Activated CD8-positive, alpha-beta T cell treated with anti-CD3 and anti-CD28 coated beads for 36 hours (primary cell): Measurements from ENCODE around the gene GNL2. TPM values are rescaled to one million over a fixed set of nuclear protein-coding genes. Genes with fewer than 3 reads are reported as not detected.

Experiments used
- ATAC-seq: fragments of 200-7000 bp; cut with Tn5 transposase; one replicate; pipeline ENCODE4 v1.10.0; 2021; ENCODE audit warnings: mild to moderate bottlenecking, moderate library complexity
- CTCF ChIA-PET: fragments of 350-600 bp; sonication (Branson Sonifier 250); formaldehyde crosslinking; loops from one replicate; lab custom pipeline; 2021; ENCODE audit warnings: antibody characterized with exemption; lab: Charles Lee
- POLR2A ChIA-PET: fragments of 350-600 bp; sonication (Branson Sonifier 250); formaldehyde crosslinking; loops from one replicate; lab custom pipeline; 2021; ENCODE audit warnings: antibody characterized with exemption; lab: Charles Lee
- DNase-seq: peaks from one replicate; pipeline ENCODE4 v3.0.0-alpha.2; 2020
- H3K27ac Mint-ChIP-seq: one replicate; pipeline ENCODE4 v1.8.0; 2021; ENCODE audit warnings: mild to moderate bottlenecking, mixed read lengths
- H3K27me3 Mint-ChIP-seq: one replicate; pipeline ENCODE4 v1.8.0; 2021; ENCODE audit warnings: mixed read lengths
- H3K36me3 Mint-ChIP-seq: one replicate; pipeline ENCODE4 v1.8.0; 2021; ENCODE audit warnings: low read depth, mixed read lengths
- H3K4me1 Mint-ChIP-seq: one replicate; pipeline ENCODE4 v1.8.0; 2021; ENCODE audit warnings: low read depth, mixed read lengths
- H3K4me3 Mint-ChIP-seq: one replicate; pipeline ENCODE4 v1.8.0; 2021; ENCODE audit warnings: mild to moderate bottlenecking, moderate library complexity, mixed read lengths
- H3K9me3 Mint-ChIP-seq: one replicate; pipeline ENCODE4 v1.8.0; 2021; ENCODE audit warnings: mixed read lengths
- intact Hi-C: fragments of 100-400 bp; cut with micrococcal nuclease; formaldehyde crosslinking; loops from one replicate; pipeline ENCODE4 v1.10.0; 2022
- total RNA-seq, 2 experiments: library from RNA; stranded (reverse); gene quantifications; one replicate each; pipeline ENCODE4 v1.2.3, GENCODE V29; 2021
- TF ChIP-seq, protein P1 (sequence below): fragments of 200-600 bp; IDR thresholded peaks from one replicate; pipeline ENCODE4 v1.8.0; 2022; ENCODE audit warnings: antibody characterized with exemption, mild to moderate bottlenecking

GNL2 gene
- 10 to 100 TPM; 76.4 to 77.8 TPM for total RNA-seq

- ATAC-seq (peak; percentile 98), DNase-seq (peak; percentile 98)
- peak within 1 kb of the TSS; percentile 97 for H3K4me3 Mint-ChIP-seq
- TF ChIP-seq, protein P1, sequence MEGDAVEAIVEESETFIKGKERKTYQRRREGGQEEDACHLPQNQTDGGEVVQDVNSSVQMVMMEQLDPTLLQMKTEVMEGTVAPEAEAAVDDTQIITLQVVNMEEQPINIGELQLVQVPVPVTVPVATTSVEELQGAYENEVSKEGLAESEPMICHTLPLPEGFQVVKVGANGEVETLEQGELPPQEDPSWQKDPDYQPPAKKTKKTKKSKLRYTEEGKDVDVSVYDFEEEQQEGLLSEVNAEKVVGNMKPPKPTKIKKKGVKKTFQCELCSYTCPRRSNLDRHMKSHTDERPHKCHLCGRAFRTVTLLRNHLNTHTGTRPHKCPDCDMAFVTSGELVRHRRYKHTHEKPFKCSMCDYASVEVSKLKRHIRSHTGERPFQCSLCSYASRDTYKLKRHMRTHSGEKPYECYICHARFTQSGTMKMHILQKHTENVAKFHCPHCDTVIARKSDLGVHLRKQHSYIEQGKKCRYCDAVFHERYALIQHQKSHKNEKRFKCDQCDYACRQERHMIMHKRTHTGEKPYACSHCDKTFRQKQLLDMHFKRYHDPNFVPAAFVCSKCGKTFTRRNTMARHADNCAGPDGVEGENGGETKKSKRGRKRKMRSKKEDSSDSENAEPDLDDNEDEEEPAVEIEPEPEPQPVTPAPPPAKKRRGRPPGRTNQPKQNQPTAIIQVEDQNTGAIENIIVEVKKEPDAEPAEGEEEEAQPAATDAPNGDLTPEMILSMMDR = no peak
- peaks cover 23% of the 10 kb centered on the region for H3K4me1 Mint-ChIP-seq
- no peaks in the 10 kb centered on the region for H3K9me3 Mint-ChIP-seq
- H3K27ac Mint-ChIP-seq = peak within 1 kb of the TSS; percentile 95
- CTCF ChIA-PET = interaction anchor here (0.7 to 14.7 kb wide), 5 partner anchors 80 to 225 kb away, joined by 3 to 272 read pairs (median 3); a partner anchor contains a TSS
- POLR2A ChIA-PET = interaction anchor here (0.9 to 1.4 kb wide), 6 partner anchors 11 to 121 kb away, joined by 3 to 6 read pairs (median 3); no protein-coding TSS in a partner anchor
- no peaks in the 10 kb centered on the region for H3K27me3 Mint-ChIP-seq
- intact Hi-C loops = no loop called here
- H3K36me3 Mint-ChIP-seq = peaks cover 30% of the 10 kb centered on the region
Measured at GRCh38 chr1:37595440-37596181, at the start of gene GNL2. TSS of gene GNL2 (minus strand) at chr1:37595937. CDS start at chr1:37595822, 115 bp downstream.

DNA sequence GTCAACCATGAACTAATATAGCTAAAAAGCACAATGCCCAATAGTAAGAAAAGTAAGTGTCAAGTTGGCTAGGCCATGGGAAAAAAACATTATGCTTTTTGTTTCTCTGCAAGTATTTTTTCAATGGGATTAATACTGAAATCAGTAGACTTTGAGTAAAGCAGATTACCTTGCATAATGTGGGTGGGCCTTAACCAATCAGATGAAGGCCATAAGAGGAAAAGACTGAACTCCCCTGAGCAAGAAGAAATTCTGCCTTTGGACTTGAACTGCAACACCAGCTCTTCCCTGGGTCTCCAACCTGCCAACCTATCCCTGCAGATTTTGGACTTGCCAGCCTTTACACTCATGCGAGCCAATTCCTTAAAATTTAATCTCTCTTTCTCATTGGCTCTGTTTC is 45.3 kb upstream of the GNL2 start:
- CTCF ChIA-PET = interaction anchor here (1.3 kb wide), 1 partner anchor 37 kb away, joined by 4 read pairs; no protein-coding TSS in a partner anchor
- intact Hi-C loops = no loop called here
- Mint-ChIP-seq H3K27me3 (peaks cover 23% of the 10 kb centered on the region), H3K9me3 (no peaks in the 10 kb centered on the region), H3K4me1 (no peaks in the 10 kb centered on the region), H3K27ac (no peak overlapping the region), H3K4me3 (no peak overlapping the region), H3K36me3 (no peaks in the 10 kb centered on the region)
- DNase-seq (no peak), ATAC-seq (no peak)
- TF ChIP-seq, protein P1 = no peak
- POLR2A ChIA-PET = no interaction called here

- Mint-ChIP-seq H3K27ac (no peak overlapping the region), H3K36me3 (no peaks in the 10 kb centered on the region), H3K9me3 (no peaks in the 10 kb centered on the region), H3K27me3 (peaks cover 59% of the 10 kb centered on the region), H3K4me1 (peaks cover 3% of the 10 kb centered on the region), H3K4me3 (no peak overlapping the region)
- DNase-seq (no peak), ATAC-seq (no peak)
- ChIA-PET POLR2A (no interaction called here), CTCF (no interaction called here)
- intact Hi-C loops = no loop called here
- TF ChIP-seq, protein P1 = no peak
Measured at GRCh38 chr1:37636435-37636834, 40.7 kb upstream of the GNL2 start.

DNA sequence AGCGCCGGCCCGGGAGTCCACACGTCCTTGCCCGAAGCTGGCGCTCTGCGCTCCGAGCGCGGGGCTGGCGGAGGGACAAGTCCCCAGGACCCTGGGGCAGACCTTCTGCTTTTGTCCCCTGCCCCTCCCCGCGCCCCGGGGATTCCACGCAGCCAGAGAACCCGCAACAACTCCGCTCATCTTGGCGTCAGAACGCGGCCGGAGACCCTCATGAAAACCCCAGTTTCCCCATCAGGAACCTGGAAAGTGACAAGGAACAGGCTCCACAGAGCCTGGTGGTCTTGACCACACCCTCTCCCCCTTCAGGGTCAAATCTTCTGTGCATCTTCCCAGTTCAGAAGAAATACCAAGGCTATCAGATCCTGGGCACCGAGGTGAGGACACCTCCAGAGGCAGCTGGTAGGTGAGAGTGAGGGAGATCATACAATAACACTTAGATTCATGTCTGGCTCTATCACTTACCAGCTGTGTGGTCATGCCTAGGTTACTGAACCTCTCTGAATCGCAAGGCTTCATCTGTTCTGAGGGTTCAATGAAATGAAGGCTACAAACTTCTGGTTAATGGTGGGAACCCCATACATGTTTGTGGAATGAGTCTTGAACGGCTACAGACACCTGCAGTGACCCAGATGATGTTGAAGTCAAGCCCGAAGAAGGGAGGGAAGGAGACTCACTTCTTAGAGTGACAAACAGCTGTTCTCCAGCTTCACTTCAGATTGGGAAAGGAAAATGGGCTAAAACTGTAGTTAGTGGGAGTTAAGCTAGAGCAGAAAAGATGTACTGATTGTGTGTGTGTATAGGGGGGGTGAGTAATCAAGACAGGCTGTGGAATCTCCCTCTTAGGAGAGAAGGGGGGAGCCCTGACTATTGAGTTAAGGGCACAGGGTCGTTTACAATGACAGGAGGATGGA is 39.5 kb upstream of the GNL2 start:
- ATAC-seq (no peak), DNase-seq (no peak)
- TF ChIP-seq, protein P1 = no peak
- POLR2A ChIA-PET = interaction anchor here (0.6 kb wide), 1 partner anchor 67 kb away, joined by 3 read pairs; no protein-coding TSS in a partner anchor
- intact Hi-C loops = no loop called here
- CTCF ChIA-PET = interaction anchor here (1.4 to 2.1 kb wide), 2 partner anchors 11 to 32 kb away, joined by 3 to 6 read pairs; no protein-coding TSS in a partner anchor
- Mint-ChIP-seq H3K9me3 (no peaks in the 10 kb centered on the region), H3K27ac (no peak overlapping the region), H3K4me3 (no peak overlapping the region), H3K36me3 (no peaks in the 10 kb centered on the region), H3K27me3 (peaks cover 70% of the 10 kb centered on the region), H3K4me1 (peaks cover 3% of the 10 kb centered on the region)
